HL-60 (cell line): Measurements from ENCODE around the gene DNAH10.

Experiments used
- CTCF ChIP-seq: IDR thresholded peaks from one replicate; pipeline ENCODE4 v1.5.1; 2011; ENCODE audit warnings: low read length, control low read depth, inconsistent platforms; ENCODE audit not compliant: insufficient read depth
- GABPA ChIP-seq: IDR thresholded peaks from 2 replicates; pipeline ENCODE4 v1.6.1; 2012; ENCODE audit warnings: low read depth
- SPI1 ChIP-seq: IDR thresholded peaks from 2 replicates; pipeline ENCODE4 v1.6.1; 2012; ENCODE audit warnings: low read depth, mild to moderate bottlenecking, borderline replicate concordance
- TF ChIP-seq, protein P1 (sequence below): IDR thresholded peaks from 2 replicates; pipeline ENCODE4 v1.6.1; 2012; ENCODE audit warnings: low read depth; ENCODE audit not compliant: insufficient replicate concordance

DNA sequence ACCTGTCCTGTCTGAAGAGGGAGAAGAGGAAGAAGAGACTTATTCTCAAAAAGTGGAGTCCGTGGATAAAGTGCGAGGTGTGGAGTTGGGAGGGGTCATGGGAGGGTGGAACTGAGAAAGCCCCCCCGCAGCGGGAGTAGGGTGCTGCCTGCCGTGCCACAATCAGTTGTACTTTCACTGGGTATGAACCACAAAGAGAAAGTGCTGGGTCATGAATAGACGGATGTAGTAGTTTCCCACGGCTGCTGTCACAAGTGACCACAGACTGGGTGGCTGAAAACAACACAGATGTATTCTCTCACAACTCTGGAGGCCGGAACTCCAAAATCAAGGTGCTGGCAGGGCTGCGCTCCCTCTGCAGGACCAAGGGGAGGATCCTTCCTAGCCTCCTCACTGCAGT is 5.5 kb downstream of the DNAH10 start:
- no peak for TF ChIP-seq CTCF
- TF ChIP-seq, protein P1, sequence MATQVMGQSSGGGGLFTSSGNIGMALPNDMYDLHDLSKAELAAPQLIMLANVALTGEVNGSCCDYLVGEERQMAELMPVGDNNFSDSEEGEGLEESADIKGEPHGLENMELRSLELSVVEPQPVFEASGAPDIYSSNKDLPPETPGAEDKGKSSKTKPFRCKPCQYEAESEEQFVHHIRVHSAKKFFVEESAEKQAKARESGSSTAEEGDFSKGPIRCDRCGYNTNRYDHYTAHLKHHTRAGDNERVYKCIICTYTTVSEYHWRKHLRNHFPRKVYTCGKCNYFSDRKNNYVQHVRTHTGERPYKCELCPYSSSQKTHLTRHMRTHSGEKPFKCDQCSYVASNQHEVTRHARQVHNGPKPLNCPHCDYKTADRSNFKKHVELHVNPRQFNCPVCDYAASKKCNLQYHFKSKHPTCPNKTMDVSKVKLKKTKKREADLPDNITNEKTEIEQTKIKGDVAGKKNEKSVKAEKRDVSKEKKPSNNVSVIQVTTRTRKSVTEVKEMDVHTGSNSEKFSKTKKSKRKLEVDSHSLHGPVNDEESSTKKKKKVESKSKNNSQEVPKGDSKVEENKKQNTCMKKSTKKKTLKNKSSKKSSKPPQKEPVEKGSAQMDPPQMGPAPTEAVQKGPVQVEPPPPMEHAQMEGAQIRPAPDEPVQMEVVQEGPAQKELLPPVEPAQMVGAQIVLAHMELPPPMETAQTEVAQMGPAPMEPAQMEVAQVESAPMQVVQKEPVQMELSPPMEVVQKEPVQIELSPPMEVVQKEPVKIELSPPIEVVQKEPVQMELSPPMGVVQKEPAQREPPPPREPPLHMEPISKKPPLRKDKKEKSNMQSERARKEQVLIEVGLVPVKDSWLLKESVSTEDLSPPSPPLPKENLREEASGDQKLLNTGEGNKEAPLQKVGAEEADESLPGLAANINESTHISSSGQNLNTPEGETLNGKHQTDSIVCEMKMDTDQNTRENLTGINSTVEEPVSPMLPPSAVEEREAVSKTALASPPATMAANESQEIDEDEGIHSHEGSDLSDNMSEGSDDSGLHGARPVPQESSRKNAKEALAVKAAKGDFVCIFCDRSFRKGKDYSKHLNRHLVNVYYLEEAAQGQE = no peak
- TF ChIP-seq GABPA = peak; percentile 30; the same call in 1 of the 2 replicates
- TF ChIP-seq SPI1 = no peak
